HG03571 (cell line): ENCODE data around the gene CAPN3.

Source experiments
- ATAC-seq: cut with Tn5 transposase; IDR thresholded peaks from one replicate; pipeline ENCODE4 v1.9.1; 2021; ENCODE audit not compliant: unreplicated experiment

CAPN3 gene

GRCh38 chr15:42449770-42450424 is 90.6 kb downstream of the CAPN3 start:
- no peak for ATAC-seq

DNA sequence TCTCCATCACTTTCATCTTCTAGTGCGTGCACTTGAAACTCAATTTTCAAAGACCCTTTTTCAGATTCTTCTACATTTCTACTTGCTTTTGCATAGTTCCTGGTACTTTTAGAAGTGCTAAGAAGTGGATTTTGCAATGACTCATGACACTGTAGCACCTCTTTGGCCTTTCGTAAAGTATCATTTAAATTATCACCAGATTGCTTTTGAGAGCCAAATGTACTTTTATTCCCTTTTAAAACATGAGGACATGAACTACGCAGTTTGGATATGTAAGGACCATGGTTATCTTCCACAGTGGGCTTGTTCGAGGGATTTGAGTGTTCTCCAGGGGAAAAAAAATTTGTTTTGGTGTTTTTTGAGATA is 91.1 kb downstream of the CAPN3 start:
- no peak for ATAC-seq

DNA sequence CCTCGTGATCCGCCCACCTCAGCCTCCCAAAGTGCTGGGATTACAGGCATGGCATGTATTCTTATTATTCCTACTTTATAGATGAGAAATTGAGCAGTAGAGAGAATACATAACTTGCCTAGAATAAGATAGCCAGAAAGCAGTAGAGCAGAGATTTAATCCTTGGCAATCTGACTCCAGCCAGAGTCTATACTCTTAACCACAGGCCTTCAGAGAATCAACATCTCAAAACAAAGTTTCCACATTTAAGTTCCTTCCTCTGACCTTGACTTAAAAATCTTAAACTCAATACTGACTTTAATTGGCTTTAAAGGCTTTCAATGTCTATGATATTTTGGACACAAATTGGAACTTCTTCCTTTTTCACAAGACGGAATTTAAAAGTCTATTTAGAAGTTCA is 94.5 kb downstream of the CAPN3 start:
- no peak for ATAC-seq

- no peak for ATAC-seq
These were observed 97.2 kb downstream of the CAPN3 start for GRCh38 chr15:42456531-42456930.

DNA sequence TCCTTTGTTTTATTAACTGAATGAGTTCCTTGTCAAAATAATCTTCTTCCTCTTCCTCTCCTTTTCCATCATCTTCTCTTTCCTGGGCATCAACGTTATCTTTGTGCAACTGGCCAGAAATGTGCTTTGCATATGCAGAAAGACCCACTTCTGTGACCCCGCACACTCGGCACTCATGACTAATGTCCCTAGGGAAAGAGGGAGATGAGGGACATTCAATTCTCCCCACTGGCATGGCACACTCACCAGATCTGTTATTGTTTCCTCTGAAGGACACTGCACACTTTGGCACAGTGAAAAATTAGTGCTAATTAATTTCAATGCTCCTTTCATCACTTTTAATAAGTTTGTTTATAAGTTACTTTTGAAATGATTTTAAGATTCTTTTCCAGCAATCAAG is 97.7 kb downstream of the CAPN3 start:
- ATAC-seq = no peak

GRCh38 chr15:42457445-42458442 is 98.4 kb downstream of the CAPN3 start:
- peak; percentile 66 for ATAC-seq

DNA sequence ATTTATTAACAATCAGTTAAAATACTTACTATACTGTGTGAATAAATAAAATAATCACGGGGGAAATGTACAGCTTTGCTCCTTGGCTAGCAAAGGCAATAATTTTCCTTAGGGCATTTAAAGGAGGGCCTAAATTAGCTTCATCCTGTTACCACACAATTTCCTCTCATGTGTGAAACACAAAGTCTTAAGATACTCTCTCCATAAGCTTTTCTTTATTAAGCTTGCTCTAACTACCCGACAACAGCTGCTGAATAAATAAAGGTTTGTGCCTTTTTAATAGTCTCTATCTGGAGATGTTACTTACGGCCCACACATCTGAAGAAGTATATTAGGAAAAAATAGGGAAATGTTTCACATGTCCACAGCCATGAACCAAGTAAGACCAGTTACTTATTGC is 102.0 kb downstream of the CAPN3 start:
- ATAC-seq = no peak
